RWPE1 (cell line): ENCODE measurements around the gene SEC22C.

ENCODE experiments used
- CTCF ChIA-PET: fragments of 350-600 bp; sonication (Branson Sonifier 250); formaldehyde crosslinking; extraction: SDS; loops from one replicate; lab custom pipeline; 2021; lab: Yijun Ruan, JAX
- POLR2A ChIA-PET: fragments of 400-600 bp; formaldehyde crosslinking; extraction: SDS; loops from one replicate; lab custom pipeline; 2020; ENCODE audit warnings: antibody characterized with exemption; ENCODE audit not compliant: low non-redundant PET; lab: Yijun Ruan, JAX
- DNase-seq: peaks from one replicate; pipeline ENCODE4 v3.0.0; 2012; ENCODE audit warnings: low spot score
- H3K27ac ChIP-seq: fragments of 450-650 bp; 2 replicates; pipeline ENCODE4 v1.5.1; 2017
- CTCF ChIP-seq: fragments of 450-650 bp; conservative IDR thresholded peaks from 2 replicates; pipeline ENCODE4 v1.5.1; 2017; ENCODE audit warnings: low read depth, mild to moderate bottlenecking

SEC22C gene

GRCh38 chr3:42500909-42501308 is 80.9 kb downstream of the SEC22C start:
- TF ChIP-seq CTCF = no peak
- POLR2A ChIA-PET = no interaction called here

GRCh38 chr3:42500091-42500490 is 81.7 kb downstream of the SEC22C start:
- no peak for DNase-seq
- POLR2A ChIA-PET = no interaction called here
- TF ChIP-seq CTCF = no peak
- no peak overlapping the region for H3K27ac ChIP-seq
- CTCF ChIA-PET = interaction anchor here (0.5 kb wide), 1 partner anchor 53 kb away, joined by 10 read pairs; no protein-coding TSS in a partner anchor

More at GRCh38 chr3:42500909-42501308, 80.9 kb downstream of the SEC22C start:
- no peak for DNase-seq
- CTCF ChIA-PET = interaction anchor here (0.6 to 1.9 kb wide), 7 partner anchors 10 to 1185 kb away, joined by 3 to 6 read pairs (median 4); no protein-coding TSS in a partner anchor
- no peak overlapping the region for H3K27ac ChIP-seq

- H3K27ac ChIP-seq = no peak overlapping the region
- ChIA-PET POLR2A (no interaction called here), CTCF (no interaction called here)
- no peak for DNase-seq
- no peak for TF ChIP-seq CTCF
Measured at GRCh38 chr3:42499478-42499871, 82.3 kb downstream of the SEC22C start.

GRCh38 chr3:42498791-42499477 is 82.8 kb downstream of the SEC22C start:
- DNase-seq = no peak
- POLR2A ChIA-PET = no interaction called here
- CTCF ChIA-PET = no interaction called here
- TF ChIP-seq CTCF = no peak
- H3K27ac ChIP-seq = no peak overlapping the region

- H3K27ac ChIP-seq = no peak overlapping the region
- ChIA-PET CTCF (interaction anchor here (0.5 to 0.9 kb wide), 2 partner anchors 38 to 135 kb away, joined by 3 read pairs; no protein-coding TSS in a partner anchor), POLR2A (no interaction called here)
- TF ChIP-seq CTCF = no peak
- no peak for DNase-seq
Measured at GRCh38 chr3:42498034-42498433, 83.7 kb downstream of the SEC22C start.
